Stimulated activated CD8-positive, alpha-beta memory T cell treated with anti-CD3 and anti-CD28 coated beads, Interleukin-15, amount 100 ng/mL, for 24 hours (primary cell): ENCODE results near the gene SLC8A3.

Experiments used
- DNase-seq: peaks from one replicate; pipeline ENCODE4 v3.0.0-alpha.2; 2020; ENCODE audit warnings: low read depth

Gene SLC8A3

GRCh38 chr14:69996216-69996615, 192.5 kb downstream of the SLC8A3 start:
- no peak for DNase-seq
